GM12878 (cell line): ENCODE measurements around the gene MDFI. TPM values are rescaled to one million over a fixed set of nuclear protein-coding genes. Genes with fewer than 3 reads are reported as not detected.

Experiments used
- ATAC-seq: fragments of 200-7000 bp; cut with Tn5 transposase; 3 replicates; pipeline ENCODE4 v1.9.1; 2020; ENCODE audit warnings: mild to moderate bottlenecking, moderate library complexity
- BruUV-seq: library from RNA; stranded (reverse); fragments of 400-500 nt; replicated peaks from 2 replicates; lab custom pipeline; 2021; lab: Mats Ljungman, UMichigan
- CTCF ChIA-PET: fragments of 300-600 bp; sonication (Branson Sonifier 250); formaldehyde crosslinking; extraction: SDS; loops from one replicate; lab custom pipeline; 2021; ENCODE audit warnings: inconsistent platforms; lab: Yijun Ruan, JAX
- POLR2A ChIA-PET: fragments of 350-600 bp; formaldehyde crosslinking; extraction: SDS; loops from one replicate; lab custom pipeline; 2021; ENCODE audit warnings: inconsistent platforms; lab: Charles Lee
- RAD21 ChIA-PET: fragments of 300-600 bp; sonication (Branson Sonifier 250); formaldehyde crosslinking; loops from one replicate; lab custom pipeline; 2023; ENCODE audit warnings: antibody characterized with exemption; ENCODE audit not compliant: unreplicated experiment; lab: Charles Lee
- SMC1A ChIA-PET: fragments of 300-600 bp; sonication (Branson Sonifier 250); formaldehyde crosslinking; loops from one replicate; lab custom pipeline; 2023; ENCODE audit not compliant: unreplicated experiment, uncharacterized antibody; lab: Charles Lee
- DNase-seq: peaks from one replicate; pipeline ENCODE4 v3.0.0-alpha.2; 2011; ENCODE audit warnings: low read depth, low spot score
- FAIRE-seq: peaks from 3 replicates; lab custom pipeline; 2011; peaks lifted over from hg19 to GRCh38; lab: Jason Lieb, UNC
- H2AFZ ChIP-seq: 2 replicates; pipeline ENCODE4 v1.6.0; 2011; ENCODE audit warnings: low read depth, low read length, control low read depth; ENCODE audit not compliant: control insufficient read depth
- H3K27ac ChIP-seq: 2 replicates; pipeline ENCODE4 v1.5.1; 2011; ENCODE audit warnings: control low read depth; ENCODE audit not compliant: control insufficient read depth, insufficient read depth
- H3K27me3 ChIP-seq, 2 experiments: replicated peaks in 1 of 2; 2 replicates each; pipeline versions ENCODE4 v1.6.0 to v1.6.1; 2011; ENCODE audit warnings: low read length in 1 of 2; ENCODE audit not compliant: control insufficient read depth in 2 of 2, insufficient read depth in 2 of 2
- H3K36me3 ChIP-seq, 2 experiments: 2 replicates each; pipeline ENCODE4 v1.5.1; 2011; ENCODE audit warnings: low read length in 1 of 2; ENCODE audit not compliant: control insufficient read depth in 2 of 2, insufficient read depth in 2 of 2
- H3K4me1 ChIP-seq: 2 replicates; pipeline ENCODE4 v1.6.1; 2011; ENCODE audit warnings: mild to moderate bottlenecking, low read length, moderate library complexity, mixed read lengths; ENCODE audit not compliant: control insufficient read depth, insufficient read depth
- H3K4me2 ChIP-seq: 2 replicates; pipeline ENCODE4 v1.6.0; 2011; ENCODE audit warnings: control low read depth; ENCODE audit not compliant: control insufficient read depth, insufficient read depth
- H3K4me3 ChIP-seq: fragments of 200-600 bp; sonication (generic); 2 replicates; pipeline ENCODE4 v1.5.1; 2016
- H3K79me2 ChIP-seq: 2 replicates; pipeline ENCODE4 v1.6.0; 2011; ENCODE audit warnings: low read length; ENCODE audit not compliant: control insufficient read depth, insufficient read depth
- H3K9ac ChIP-seq: 2 replicates; pipeline ENCODE4 v1.8.0; 2011; ENCODE audit warnings: low read length, control low read depth, mixed read lengths; ENCODE audit not compliant: control insufficient read depth, insufficient read depth
- H3K9me3 ChIP-seq: replicated peaks from 3 replicates; pipeline ENCODE4 v1.5.1; 2011; ENCODE audit warnings: mild to moderate bottlenecking, low read length; ENCODE audit not compliant: control insufficient read depth, insufficient read depth
- H4K20me1 ChIP-seq: 2 replicates; pipeline ENCODE4 v1.6.0; 2011; ENCODE audit not compliant: control insufficient read depth, insufficient read depth
- CREB1 ChIP-seq: IDR thresholded peaks from 2 replicates; pipeline ENCODE4 v1.6.1; 2012; ENCODE audit warnings: low read depth, mild to moderate bottlenecking, inconsistent platforms
- ETV6 ChIP-seq, 2 experiments: fragments of 450-650 bp in 1 of 2; IDR thresholded peaks in 1 of 2; conservative IDR thresholded peaks in 1 of 2; 2 replicates each; pipeline ENCODE4 v1.6.1; 2014; ENCODE audit warnings: antibody characterized with exemption in 1 of 2, borderline replicate concordance in 1 of 2, low read depth in 1 of 2, mild to moderate bottlenecking in 1 of 2, moderate library complexity in 1 of 2
- FOXK2 ChIP-seq: fragments of 450-650 bp; IDR thresholded peaks from 2 replicates; pipeline ENCODE4 v1.6.1; 2017; ENCODE audit warnings: mild to moderate bottlenecking, moderate library complexity
- IRF3 ChIP-seq: fragments of 450-650 bp; IDR thresholded peaks from 2 replicates; pipeline ENCODE4 v1.6.1; 2014; ENCODE audit warnings: mild to moderate bottlenecking
- JUND ChIP-seq: IDR thresholded peaks from 2 replicates; pipeline ENCODE4 v1.6.1; 2012; ENCODE audit warnings: low read depth, mild to moderate bottlenecking, low read length, improper control_type of control experiment, moderate library complexity
- SMARCA5 ChIP-seq: fragments of 450-650 bp; IDR thresholded peaks from 2 replicates; pipeline ENCODE4 v1.6.1; 2017; ENCODE audit warnings: mild to moderate bottlenecking
- SUZ12 ChIP-seq: fragments of 200-600 bp; sonication (generic); IDR thresholded peaks from one replicate; pipeline ENCODE4 v1.6.1; 2018; ENCODE audit warnings: antibody characterized with exemption, mild to moderate bottlenecking; ENCODE audit not compliant: unreplicated experiment
- WGBS: methylation state at CpG from one replicate; pipeline ENCODE4 v1.1.6; 2016; ENCODE audit warnings: low lambda C conversion rate; ENCODE audit not compliant: insufficient replicate concordance, insufficient coverage; ENCODE audit errors: missing lambda C conversion rate; 5-methylcytosine and 5-hydroxymethylcytosine counted together
- in situ Hi-C: fragments of 300-500 bp; cut with MboI; formaldehyde crosslinking; loops from 9 replicates; pipeline ENCODE4 v1.14.3; 2018; ENCODE audit warnings: mixed read lengths
- intact Hi-C: fragments of 100-400 bp; cut with micrococcal nuclease; formaldehyde crosslinking; loops from one replicate; pipeline ENCODE4 v1.14.2; 2022; ENCODE audit not compliant: unreplicated experiment
- polyA plus RNA-seq, 11 experiments: library from polyadenylated mRNA; depleted of rRNA in 4 of 11; unstranded in 6 of 11; stranded (reverse) in 5 of 11; fragments of >200 nt; fragmentation: Nextera tagmentation in 4 of 11; fragmentation: Illumina TruSeq in 1 of 11; extraction: Ambion mirVana in 4 of 11; extraction: Trizol in 1 of 11; gene quantifications; 1 replicate in 1 of 11; 2 replicates in 10 of 11; pipeline versions ENCODE4 v1.2.1 to v1.2.3, GENCODE V29; 2011 to 2016; ENCODE audit warnings: inconsistent platforms in 2 of 11, missing spikeins in 2 of 11, low read depth in 1 of 11
- total RNA-seq, 4 experiments: library from RNA; depleted of rRNA in 3 of 4; stranded (reverse); fragments of >200 nt in 3 of 4; fragmentation: Illumina TruSeq in 1 of 4; extraction: Trizol in 1 of 4; gene quantifications; 2 replicates each; pipeline versions ENCODE4 v1.2.1 to v1.2.3, GENCODE V29; 2013 to 2021

The MDFI gene
- total and polyA plus RNA-seq, 10 of the 15 experiments (the other 5 are each of a cell fraction or from before 2014, with no cell fraction given) = not detected

- ChIA-PET SMC1A (no interaction called here), POLR2A (no interaction called here), RAD21 (no interaction called here), CTCF (no interaction called here)
- no peak overlapping the region for H2AFZ ChIP-seq
- peaks cover 8 to 18% of the 10 kb centered on the region in 2 experiments for H3K27me3 ChIP-seq
- intact Hi-C loops (no loop called here), in situ Hi-C loops (no loop called here)
- BruUV-seq = no TSS peak
- 49% methylated on average over 51 of the region's 54 CpGs for WGBS
- no peak overlapping the region for H3K4me2 ChIP-seq
- FAIRE-seq (no peak), ATAC-seq (no peak), DNase-seq (no peak)
- H3K9ac ChIP-seq = no peak overlapping the region
- H3K9me3 ChIP-seq = no peaks in the 10 kb centered on the region
- H4K20me1 ChIP-seq = no peaks in the 10 kb centered on the region
- H3K4me1 ChIP-seq = no peaks in the 10 kb centered on the region
- H3K79me2 ChIP-seq = no peaks in the 10 kb centered on the region
- no peaks in the 10 kb centered on the region for H3K36me3 ChIP-seq
- no peak overlapping the region for H3K27ac ChIP-seq
- no peak overlapping the region for H3K4me3 ChIP-seq
- TF ChIP-seq CREB1 (no peak), FOXK2 (no peak), SMARCA5 (no peak), SUZ12 (no peak), IRF3 (no peak), ETV6 (conservative IDR thresholded peaks at IDR 0.05 in 1 of 2, IDR thresholded peaks at IDR 0.05 in 1 of 2; ENCODE audit: borderline replicate concordance in 1 of 2, low read depth in 1 of 2) (no peak), JUND (no peak)
These were observed 870 bp upstream of the MDFI start for GRCh38 chr6:41637194-41638001.
